Panc1 (cell line): ENCODE data around the gene OR6K6. TPM values are rescaled to one million over a fixed set of nuclear protein-coding genes. Genes with fewer than 3 reads are reported as not detected.

ENCODE experiments used
- ATAC-seq: fragments of 200-7000 bp; cut with Tn5 transposase; 2 replicates; pipeline ENCODE4 v1.9.1; 2020; ENCODE audit warnings: mild to moderate bottlenecking, moderate library complexity
- Bru-seq: library from RNA; stranded (reverse); fragments of 400-500 nt; gene quantifications from one replicate; lab custom pipeline; 2021; lab: Mats Ljungman, UMichigan
- BruChase-seq, 2 experiments: library from RNA; stranded (reverse); fragments of 400-500 nt; gene quantifications; one replicate each; lab custom pipeline; 2021; lab: Mats Ljungman, UMichigan
- BruUV-seq: library from RNA; stranded (reverse); fragments of 400-500 nt; replicated peaks from 2 replicates; lab custom pipeline; 2021; lab: Mats Ljungman, UMichigan
- CTCF ChIA-PET: fragments of 300-600 bp; sonication (Branson Sonifier 250); formaldehyde crosslinking; loops from one replicate; lab custom pipeline; 2022; ENCODE audit warnings: antibody characterized with exemption; lab: Charles Lee
- POLR2A ChIA-PET: fragments of 300-600 bp; sonication (Branson Sonifier 250); formaldehyde crosslinking; loops from one replicate; lab custom pipeline; 2022; ENCODE audit warnings: antibody characterized with exemption; lab: Charles Lee
- DNase-seq: peaks from one replicate; pipeline ENCODE4 v3.0.0-alpha.2; 2010; ENCODE audit warnings: low read depth, low spot score
- H3K27ac ChIP-seq: 2 replicates; pipeline ENCODE4 v1.5.1; 2011; ENCODE audit warnings: mild to moderate bottlenecking, low read length, inconsistent platforms
- H3K27me3 ChIP-seq: fragments of 200-500 bp; sonication (Bioruptor generic); 2 replicates; pipeline ENCODE4 v1.6.0; 2014; ENCODE audit warnings: low read length, inconsistent platforms; ENCODE audit not compliant: control insufficient read depth, insufficient read depth
- H3K36me3 ChIP-seq: fragments of 200-500 bp; sonication (Bioruptor generic); 2 replicates; pipeline ENCODE4 v1.5.1; 2014; ENCODE audit warnings: inconsistent platforms, mild to moderate bottlenecking, low read length, moderate library complexity; ENCODE audit not compliant: control insufficient read depth, insufficient read depth
- H3K4me1 ChIP-seq: 2 replicates; pipeline ENCODE4 v1.5.1; 2011; ENCODE audit warnings: inconsistent platforms, mild to moderate bottlenecking, low read length, moderate library complexity; ENCODE audit not compliant: control insufficient read depth, insufficient read depth
- H3K4me3 ChIP-seq, 2 experiments: 2 replicates each; pipeline ENCODE4 v1.5.1; 2011 to 2012; ENCODE audit warnings: low read depth in 2 of 2, low read length in 2 of 2, mild to moderate bottlenecking in 2 of 2, inconsistent platforms in 1 of 2, moderate library complexity in 1 of 2
- H3K9me3 ChIP-seq: fragments of 200-500 bp; sonication (Bioruptor generic); 2 replicates; pipeline ENCODE4 v1.5.1; 2014; ENCODE audit warnings: low read depth, mild to moderate bottlenecking, inconsistent platforms, low read length, moderate library complexity; ENCODE audit not compliant: control insufficient read depth, insufficient read depth
- CTCF ChIP-seq: fragments of 450-650 bp; IDR thresholded peaks from 2 replicates; pipeline ENCODE4 v1.5.1; 2017; ENCODE audit warnings: mild to moderate bottlenecking
- POLR2AphosphoS5 ChIP-seq: IDR thresholded peaks from 2 replicates; pipeline ENCODE4 v1.6.1; 2012; ENCODE audit warnings: mild to moderate bottlenecking, low read depth, low read length, moderate library complexity
- SIN3A ChIP-seq: IDR thresholded peaks from 2 replicates; pipeline ENCODE4 v1.6.1; 2012; ENCODE audit warnings: low read depth, mild to moderate bottlenecking, low read length, moderate library complexity, borderline replicate concordance; ENCODE audit not compliant: insufficient read depth
- TCF7L2 ChIP-seq: IDR thresholded peaks from 2 replicates; pipeline ENCODE4 v1.6.1; 2011; ENCODE audit warnings: mild to moderate bottlenecking, low read depth, low read length, inconsistent platforms
- in situ Hi-C: cut with HindIII; loops from 2 replicates; pipeline ENCODE4 v1.10.0; 2016; ENCODE audit warnings: low sequenced_read_pairs, low pct_unique_long_range_greater_than_20kb
- intact Hi-C: fragments of 100-400 bp; cut with micrococcal nuclease; formaldehyde crosslinking; loops from one replicate; pipeline ENCODE4 v1.10.0; 2022; ENCODE audit not compliant: unreplicated experiment
- long read RNA-seq: library from polyadenylated mRNA; unstranded; transcript quantifications from one replicate; pipeline ENCODE4 v2.0.0, GENCODE V29; 2021; ENCODE audit not compliant: unreplicated experiment
- polyA plus RNA-seq: library from polyadenylated mRNA; unstranded; fragments of >200 nt; gene quantifications from one replicate; pipeline ENCODE4 v1.2.1, GENCODE V29; 2012; ENCODE audit warnings: missing spikeins; ENCODE audit not compliant: insufficient read length
- total RNA-seq: library from RNA; stranded (reverse); gene quantifications from one replicate; pipeline ENCODE4 v1.2.1, GENCODE V29; 2021; ENCODE audit not compliant: unreplicated experiment
- TF ChIP-seq, protein P1 (sequence below), 2 experiments: IDR thresholded peaks; 2 replicates each; pipeline ENCODE4 v1.6.1; 2011 to 2012; ENCODE audit warnings: low read depth in 2 of 2, control low read depth in 1 of 2, low read length in 1 of 2, mild to moderate bottlenecking in 1 of 2, moderate library complexity in 1 of 2; ENCODE audit not compliant: insufficient read depth in 1 of 2

Gene OR6K6
- total RNA-seq = not detected
- not detected for polyA plus RNA-seq
- Bru-seq, nascent RNA = not detected
- BruChase-seq, experiment 1, labeled RNA remaining after a 2-hour chase = not detected
- not detected for BruChase-seq, experiment 2, labeled RNA remaining after a 6-hour chase
- long read RNA-seq = 0 reads

DNA sequence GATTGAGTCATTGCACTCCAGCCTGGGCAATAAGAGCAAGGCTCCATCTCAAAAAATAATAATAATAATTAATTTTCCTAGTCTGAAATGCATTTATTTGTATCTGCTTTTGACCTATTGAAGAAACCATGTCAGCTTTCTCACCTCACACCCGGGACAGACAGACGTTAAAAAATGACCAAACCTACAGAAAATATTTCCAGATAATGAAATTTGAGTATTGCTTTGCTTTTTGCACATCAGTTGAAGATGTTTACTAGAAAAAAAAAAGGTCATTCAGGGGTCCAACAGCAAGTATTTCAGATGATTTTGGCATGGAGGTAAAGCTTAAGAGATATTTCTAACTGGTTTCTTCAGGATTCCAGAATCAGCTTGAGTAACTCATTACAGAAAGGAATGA is at the start of gene OR6K6:
Gene OR6K6 (plus strand): TSS at position 301 of the 400 bp plus-strand sequence. CDS start 168 bp downstream, outside the sequence.
- H3K36me3 ChIP-seq = no peaks in the 10 kb centered on the region
- TF ChIP-seq SIN3A (no peak), TCF7L2 (no peak), CTCF (no peak), POLR2AphosphoS5 (no peak)
- TF ChIP-seq, protein P1, sequence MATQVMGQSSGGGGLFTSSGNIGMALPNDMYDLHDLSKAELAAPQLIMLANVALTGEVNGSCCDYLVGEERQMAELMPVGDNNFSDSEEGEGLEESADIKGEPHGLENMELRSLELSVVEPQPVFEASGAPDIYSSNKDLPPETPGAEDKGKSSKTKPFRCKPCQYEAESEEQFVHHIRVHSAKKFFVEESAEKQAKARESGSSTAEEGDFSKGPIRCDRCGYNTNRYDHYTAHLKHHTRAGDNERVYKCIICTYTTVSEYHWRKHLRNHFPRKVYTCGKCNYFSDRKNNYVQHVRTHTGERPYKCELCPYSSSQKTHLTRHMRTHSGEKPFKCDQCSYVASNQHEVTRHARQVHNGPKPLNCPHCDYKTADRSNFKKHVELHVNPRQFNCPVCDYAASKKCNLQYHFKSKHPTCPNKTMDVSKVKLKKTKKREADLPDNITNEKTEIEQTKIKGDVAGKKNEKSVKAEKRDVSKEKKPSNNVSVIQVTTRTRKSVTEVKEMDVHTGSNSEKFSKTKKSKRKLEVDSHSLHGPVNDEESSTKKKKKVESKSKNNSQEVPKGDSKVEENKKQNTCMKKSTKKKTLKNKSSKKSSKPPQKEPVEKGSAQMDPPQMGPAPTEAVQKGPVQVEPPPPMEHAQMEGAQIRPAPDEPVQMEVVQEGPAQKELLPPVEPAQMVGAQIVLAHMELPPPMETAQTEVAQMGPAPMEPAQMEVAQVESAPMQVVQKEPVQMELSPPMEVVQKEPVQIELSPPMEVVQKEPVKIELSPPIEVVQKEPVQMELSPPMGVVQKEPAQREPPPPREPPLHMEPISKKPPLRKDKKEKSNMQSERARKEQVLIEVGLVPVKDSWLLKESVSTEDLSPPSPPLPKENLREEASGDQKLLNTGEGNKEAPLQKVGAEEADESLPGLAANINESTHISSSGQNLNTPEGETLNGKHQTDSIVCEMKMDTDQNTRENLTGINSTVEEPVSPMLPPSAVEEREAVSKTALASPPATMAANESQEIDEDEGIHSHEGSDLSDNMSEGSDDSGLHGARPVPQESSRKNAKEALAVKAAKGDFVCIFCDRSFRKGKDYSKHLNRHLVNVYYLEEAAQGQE (IDR thresholded peaks at IDR 0.05; ENCODE audit: insufficient read depth in 1 of 2, low read depth in 2 of 2, low read length in 1 of 2) = no peak
- in situ Hi-C loops = no loop called here
- CTCF ChIA-PET = no interaction called here
- no peaks in the 10 kb centered on the region; the same call in 1 of the 2 replicates for H3K27me3 ChIP-seq
- H3K4me3 ChIP-seq = no peak within 1 kb of the TSS
- no peak for DNase-seq
- H3K27ac ChIP-seq = no peak within 1 kb of the TSS
- intact Hi-C loops = no loop called here
- no peaks in the 10 kb centered on the region for H3K4me1 ChIP-seq
- ATAC-seq = no peak
- POLR2A ChIA-PET = no interaction called here
- BruUV-seq = no TSS peak
- no peaks in the 10 kb centered on the region for H3K9me3 ChIP-seq

DNA sequence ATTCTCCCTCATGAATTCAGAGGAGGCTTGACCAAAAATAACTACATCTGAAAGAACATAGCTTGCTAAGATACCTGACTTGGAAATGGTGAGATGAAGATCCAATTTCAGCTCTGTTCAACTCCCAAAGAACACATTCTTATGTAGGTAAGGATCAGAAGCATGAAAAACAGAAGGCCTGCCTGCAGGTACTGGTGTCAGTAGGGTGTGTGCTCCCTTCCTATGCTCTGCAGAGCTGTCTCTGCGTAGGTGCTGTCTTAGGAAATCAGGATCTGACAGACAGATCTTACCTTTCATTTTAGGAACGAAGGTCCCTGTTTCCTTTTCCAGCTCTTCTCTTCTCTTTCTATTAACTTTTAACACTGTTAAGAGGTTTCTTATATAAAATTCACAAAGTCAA is 48.4 kb upstream of the OR6K6 start:
- ATAC-seq (no peak), DNase-seq (no peak)
- no peaks in the 10 kb centered on the region for H3K4me1 ChIP-seq
- ChIA-PET CTCF (no interaction called here), POLR2A (no interaction called here)
- H3K36me3 ChIP-seq = no peaks in the 10 kb centered on the region
- in situ Hi-C loops = no loop called here
- H3K27me3 ChIP-seq = no peaks in the 10 kb centered on the region
- no peaks in the 10 kb centered on the region for H3K9me3 ChIP-seq
- BruUV-seq = no TSS peak
- no peak for TF ChIP-seq CTCF
- TF ChIP-seq, protein P1 (IDR thresholded peaks at IDR 0.05; ENCODE audit: insufficient read depth in 1 of 2, low read depth in 2 of 2, low read length in 1 of 2) = no peak
- no peak for TF ChIP-seq POLR2AphosphoS5
- no peak for TF ChIP-seq SIN3A
- no peak for TF ChIP-seq TCF7L2
- H3K4me3 ChIP-seq = no peak overlapping the region
- no peak overlapping the region for H3K27ac ChIP-seq
- intact Hi-C loops = no loop called here
